GM20000 (cell line): ENCODE results near the gene CAMSAP3.
A peak's percentile ranks its signal among the peaks of the same experiment; 100 is the strongest.

Experiments used
- DNase-seq: peaks from one replicate; pipeline ENCODE4 v3.0.0; 2012; ENCODE audit warnings: low spot score
- TF ChIP-seq, protein P1 (sequence below): IDR thresholded peaks from 2 replicates; pipeline ENCODE4 v1.5.1; 2012; ENCODE audit warnings: mild to moderate bottlenecking, control low read depth; ENCODE audit errors: extremely low read depth, missing control alignments

Gene CAMSAP3, protein sequence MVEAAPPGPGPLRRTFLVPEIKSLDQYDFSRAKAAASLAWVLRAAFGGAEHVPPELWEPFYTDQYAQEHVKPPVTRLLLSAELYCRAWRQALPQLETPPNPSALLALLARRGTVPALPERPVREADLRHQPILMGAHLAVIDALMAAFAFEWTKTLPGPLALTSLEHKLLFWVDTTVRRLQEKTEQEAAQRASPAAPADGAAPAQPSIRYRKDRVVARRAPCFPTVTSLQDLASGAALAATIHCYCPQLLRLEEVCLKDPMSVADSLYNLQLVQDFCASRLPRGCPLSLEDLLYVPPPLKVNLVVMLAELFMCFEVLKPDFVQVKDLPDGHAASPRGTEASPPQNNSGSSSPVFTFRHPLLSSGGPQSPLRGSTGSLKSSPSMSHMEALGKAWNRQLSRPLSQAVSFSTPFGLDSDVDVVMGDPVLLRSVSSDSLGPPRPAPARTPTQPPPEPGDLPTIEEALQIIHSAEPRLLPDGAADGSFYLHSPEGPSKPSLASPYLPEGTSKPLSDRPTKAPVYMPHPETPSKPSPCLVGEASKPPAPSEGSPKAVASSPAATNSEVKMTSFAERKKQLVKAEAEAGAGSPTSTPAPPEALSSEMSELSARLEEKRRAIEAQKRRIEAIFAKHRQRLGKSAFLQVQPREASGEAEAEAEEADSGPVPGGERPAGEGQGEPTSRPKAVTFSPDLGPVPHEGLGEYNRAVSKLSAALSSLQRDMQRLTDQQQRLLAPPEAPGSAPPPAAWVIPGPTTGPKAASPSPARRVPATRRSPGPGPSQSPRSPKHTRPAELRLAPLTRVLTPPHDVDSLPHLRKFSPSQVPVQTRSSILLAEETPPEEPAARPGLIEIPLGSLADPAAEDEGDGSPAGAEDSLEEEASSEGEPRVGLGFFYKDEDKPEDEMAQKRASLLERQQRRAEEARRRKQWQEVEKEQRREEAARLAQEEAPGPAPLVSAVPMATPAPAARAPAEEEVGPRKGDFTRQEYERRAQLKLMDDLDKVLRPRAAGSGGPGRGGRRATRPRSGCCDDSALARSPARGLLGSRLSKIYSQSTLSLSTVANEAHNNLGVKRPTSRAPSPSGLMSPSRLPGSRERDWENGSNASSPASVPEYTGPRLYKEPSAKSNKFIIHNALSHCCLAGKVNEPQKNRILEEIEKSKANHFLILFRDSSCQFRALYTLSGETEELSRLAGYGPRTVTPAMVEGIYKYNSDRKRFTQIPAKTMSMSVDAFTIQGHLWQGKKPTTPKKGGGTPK

DNA sequence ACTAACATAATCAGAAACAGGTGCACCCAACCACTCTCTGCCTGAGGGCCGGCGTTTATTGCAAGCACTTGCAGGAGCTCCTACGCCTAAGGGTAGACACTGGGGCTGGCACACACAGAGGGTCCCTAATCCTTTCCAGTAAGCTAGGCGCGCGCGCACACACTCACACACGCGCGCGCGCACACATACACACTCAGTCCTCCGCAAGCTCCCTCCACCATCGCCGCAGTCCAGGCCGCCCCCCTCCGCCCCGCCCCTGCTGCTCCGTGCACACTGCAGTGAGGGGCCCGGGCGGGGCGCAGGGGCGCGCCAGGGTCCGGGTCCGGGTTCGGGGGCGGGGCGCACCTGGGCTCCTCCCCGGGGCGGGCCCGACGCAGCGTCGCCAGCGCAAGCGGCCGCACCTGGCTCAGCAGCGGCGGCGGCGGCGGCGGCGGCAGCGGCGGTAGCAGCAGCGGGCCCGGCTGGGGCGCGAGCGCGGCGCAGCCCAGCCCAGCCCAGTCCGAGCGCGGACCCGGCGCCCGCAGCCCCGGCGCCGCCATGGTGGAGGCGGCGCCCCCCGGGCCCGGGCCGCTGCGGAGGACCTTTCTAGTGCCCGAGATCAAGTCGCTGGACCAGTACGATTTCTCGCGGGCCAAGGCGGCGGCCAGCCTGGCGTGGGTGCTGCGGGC is at the start of gene CAMSAP3:
Gene CAMSAP3 (plus strand): TSS at position 398 of the 668 bp plus-strand sequence. CDS start 140 bp downstream, at position 538.
- DNase-seq: peak; percentile 90
- TF ChIP-seq, protein P1, sequence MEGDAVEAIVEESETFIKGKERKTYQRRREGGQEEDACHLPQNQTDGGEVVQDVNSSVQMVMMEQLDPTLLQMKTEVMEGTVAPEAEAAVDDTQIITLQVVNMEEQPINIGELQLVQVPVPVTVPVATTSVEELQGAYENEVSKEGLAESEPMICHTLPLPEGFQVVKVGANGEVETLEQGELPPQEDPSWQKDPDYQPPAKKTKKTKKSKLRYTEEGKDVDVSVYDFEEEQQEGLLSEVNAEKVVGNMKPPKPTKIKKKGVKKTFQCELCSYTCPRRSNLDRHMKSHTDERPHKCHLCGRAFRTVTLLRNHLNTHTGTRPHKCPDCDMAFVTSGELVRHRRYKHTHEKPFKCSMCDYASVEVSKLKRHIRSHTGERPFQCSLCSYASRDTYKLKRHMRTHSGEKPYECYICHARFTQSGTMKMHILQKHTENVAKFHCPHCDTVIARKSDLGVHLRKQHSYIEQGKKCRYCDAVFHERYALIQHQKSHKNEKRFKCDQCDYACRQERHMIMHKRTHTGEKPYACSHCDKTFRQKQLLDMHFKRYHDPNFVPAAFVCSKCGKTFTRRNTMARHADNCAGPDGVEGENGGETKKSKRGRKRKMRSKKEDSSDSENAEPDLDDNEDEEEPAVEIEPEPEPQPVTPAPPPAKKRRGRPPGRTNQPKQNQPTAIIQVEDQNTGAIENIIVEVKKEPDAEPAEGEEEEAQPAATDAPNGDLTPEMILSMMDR: no peak

GRCh38 chr19:7545904-7546303 is 49.8 kb upstream of the CAMSAP3 start:
- TF ChIP-seq, protein P1: no peak
- DNase-seq: no peak

DNA sequence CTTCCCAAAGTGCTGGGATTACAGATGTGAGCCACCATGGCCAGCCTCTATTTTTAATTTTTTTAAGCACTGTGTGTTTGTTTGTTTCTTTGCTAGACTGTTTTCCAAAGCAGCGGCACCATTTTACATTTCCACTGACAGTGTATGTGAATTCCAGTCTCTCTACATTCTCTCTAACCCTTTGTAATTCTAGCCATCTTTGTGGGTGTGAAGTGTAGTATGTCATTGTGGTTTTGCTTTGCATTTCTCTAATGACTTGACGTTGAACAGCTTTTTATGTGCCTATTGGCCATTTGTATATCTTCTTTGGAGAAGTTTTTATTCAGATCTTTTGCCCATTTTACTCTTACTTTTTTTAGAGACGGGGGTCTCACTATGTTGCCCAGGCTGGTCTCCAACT is 48.5 kb upstream of the CAMSAP3 start:
- DNase-seq: no peak
- TF ChIP-seq, protein P1: no peak

DNA sequence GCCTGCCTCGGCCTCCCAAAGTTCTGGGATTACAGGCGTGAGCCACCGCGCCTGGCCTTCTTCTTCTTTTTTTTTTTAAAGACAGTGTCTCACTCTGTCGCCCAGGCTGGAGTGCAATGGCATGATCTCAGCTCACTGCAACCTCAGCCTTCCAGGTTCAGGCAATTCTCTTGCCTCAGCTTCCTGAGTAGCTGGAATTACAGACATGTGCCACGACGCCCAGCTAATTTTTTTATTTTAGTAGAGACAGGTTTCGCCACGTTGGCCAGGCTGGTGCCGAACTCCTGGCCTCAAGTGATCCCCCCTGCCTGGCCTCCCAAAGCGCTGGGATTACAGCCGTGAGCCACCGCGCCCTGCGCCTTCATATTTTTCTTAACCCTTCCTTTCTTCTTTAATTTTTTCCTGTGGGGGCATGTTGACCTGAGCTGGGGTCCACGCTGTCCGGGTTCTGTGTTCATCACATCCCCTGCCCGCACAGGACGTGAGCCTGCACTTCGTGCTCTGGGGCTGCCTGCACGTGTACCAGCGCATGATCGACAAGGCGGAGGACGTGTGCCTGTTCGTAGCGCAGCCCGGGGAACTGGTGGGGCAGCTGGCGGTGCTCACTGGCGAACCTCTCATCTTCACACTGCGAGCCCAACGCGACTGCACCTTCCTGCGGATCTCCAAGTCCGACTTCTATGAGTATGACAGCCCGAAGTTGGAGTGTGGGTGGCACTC is 46.1 kb upstream of the CAMSAP3 start:
- TF ChIP-seq, protein P1: no peak
- no peak for DNase-seq

- TF ChIP-seq, protein P1: no peak
- DNase-seq: no peak
Measured at GRCh38 chr19:7550169-7550770, 45.4 kb upstream of the CAMSAP3 start.
